OCI-LY7 (cell line): ENCODE data around the gene ZNF207.

Source experiments
- CTCF ChIP-seq: fragments of 200-600 bp; sonication (generic); conservative IDR thresholded peaks from 2 replicates; pipeline ENCODE4 v1.5.1; 2014; ENCODE audit warnings: mild to moderate bottlenecking, antibody characterized with exemption, low read length, moderate library complexity, mixed read lengths
- EZH2phosphoT487 ChIP-seq: fragments of 200-600 bp; sonication (generic); IDR thresholded peaks from 2 replicates; pipeline ENCODE4 v1.6.1; 2018; ENCODE audit warnings: low read depth, borderline replicate concordance, mild to moderate bottlenecking, mixed run types, antibody characterized with exemption, low read length, moderate library complexity, mixed read lengths

GRCh38 chr17:32320847-32321246 lies 29.1 kb upstream of the ZNF207 start:
- TF ChIP-seq CTCF = no peak
- no peak for TF ChIP-seq EZH2phosphoT487
